GM12891 (cell line): ENCODE data around the gene PSMB8.

Experiments used
- PAX5 ChIP-seq: IDR thresholded peaks from 2 replicates; pipeline ENCODE4 v1.6.1; 2011; ENCODE audit warnings: low read length, moderate library complexity, mild to moderate bottlenecking; ENCODE audit not compliant: insufficient read depth, severe bottlenecking
- POLR2A ChIP-seq: IDR thresholded peaks from 2 replicates; pipeline ENCODE4 v1.6.1; 2011; ENCODE audit warnings: low read depth, low read length, control low read depth
- POLR2AphosphoS5 ChIP-seq: IDR thresholded peaks from 2 replicates; pipeline ENCODE4 v1.6.1; 2011; ENCODE audit warnings: low read depth, low read length, control low read depth
- POU2F2 ChIP-seq: IDR thresholded peaks from 2 replicates; pipeline ENCODE4 v1.6.1; 2011; ENCODE audit warnings: low read depth, mild to moderate bottlenecking, control low read depth, low read length, moderate library complexity
- SPI1 ChIP-seq: IDR thresholded peaks from 2 replicates; pipeline ENCODE4 v1.6.1; 2011; ENCODE audit warnings: low read depth, low read length, control low read depth
- TAF1 ChIP-seq: IDR thresholded peaks from 2 replicates; pipeline ENCODE4 v1.6.1; 2011; ENCODE audit warnings: low read depth, low read length, control low read depth

DNA sequence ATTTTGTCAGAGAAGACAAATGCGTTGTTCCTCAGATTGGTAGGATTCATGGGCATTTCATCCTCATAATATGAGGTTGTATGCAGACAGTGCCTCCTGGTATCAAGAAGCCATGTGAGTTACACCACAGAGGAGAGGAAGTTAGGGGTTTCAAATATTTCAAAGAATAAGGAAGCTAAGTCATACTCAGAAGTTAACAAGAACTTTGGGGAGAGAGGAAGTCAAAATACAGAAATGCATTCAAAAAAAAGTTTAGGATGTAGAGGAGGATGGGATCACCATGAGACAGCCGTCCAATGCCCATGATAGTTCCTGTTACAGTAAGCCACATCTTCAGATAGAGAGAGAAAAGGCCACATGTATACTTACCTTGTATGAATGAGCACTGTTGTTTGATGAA lies 49.3 kb downstream of the PSMB8 start:
- no peak for TF ChIP-seq POLR2AphosphoS5
- no peak for TF ChIP-seq POLR2A
- TF ChIP-seq SPI1 = peak; percentile 43
- TF ChIP-seq TAF1 = no peak
- no peak for TF ChIP-seq POU2F2
- no peak for TF ChIP-seq PAX5
